ENCODE results near the gene ELP6. TPM values are rescaled to one million over a fixed set of nuclear protein-coding genes. Genes with fewer than 3 reads are reported as not detected.

Gene ELP6
- total and polyA plus RNA-seq, 9 of the 15 experiments (the other 6 are each of a cell fraction or from before 2014, with no cell fraction given), result 76.9 to 198 (median 83.3) TPM

- peak; percentile 93 for TF ChIP-seq SMAD4 (CRISPR knock-in tag; conservative IDR thresholded peaks at IDR 0.05)
- TF ChIP-seq ZNF175 (CRISPR knock-in tag; IDR thresholded peaks at IDR 0.05; ENCODE audit: low read depth), result no peak
- 0 out of 2 replicates have a peak, but pooled peaks have one; percentile 12 for TF ChIP-seq ZNF134 (CRISPR knock-in tag; conservative IDR thresholded peaks at IDR 0.05)
- TF ChIP-seq NR1H2 (CRISPR knock-in tag; IDR thresholded peaks at IDR 0.05), result 0 out of 2 replicates have a peak, but pooled peaks have one; percentile 22
- TF ChIP-seq STAT6 (CRISPR knock-in tag; IDR thresholded peaks at IDR 0.05), result peak; percentile 80; the same call in 1 of the 2 replicates
- peak; percentile 52 for TF ChIP-seq TAF1 (IDR thresholded peaks at IDR 0.05; ENCODE audit: control insufficient read depth, extremely low read depth, insufficient read depth, low read length, severe bottlenecking)
- peak; percentile 100 for TF ChIP-seq NR2C2 (CRISPR knock-in tag; IDR thresholded peaks at IDR 0.05)
- TF ChIP-seq NR2C2 (tag; IDR thresholded peaks at IDR 0.05), result peak; percentile 100
- TF ChIP-seq MXI1 (IDR thresholded peaks at IDR 0.05; ENCODE audit: low read depth, low read length), result no peak; the same call in 1 of the 2 replicates
- no peak for TF ChIP-seq RBM14 (IDR thresholded peaks at IDR 0.05; ENCODE audit: borderline replicate concordance, insufficient read depth, low read depth, low read length)
- TF ChIP-seq CREB1 (IDR thresholded peaks at IDR 0.05), result peak; percentile 52; the same call in 1 of the 2 replicates
- peak; percentile 57 for TF ChIP-seq CREB1 (CRISPR knock-in tag; IDR thresholded peaks at IDR 0.05)
- TF ChIP-seq CLOCK (CRISPR knock-in tag; IDR thresholded peaks at IDR 0.05; ENCODE audit: borderline replicate concordance), result 0 out of 2 replicates have a peak, but pooled peaks have one; percentile 58
- no peak for TF ChIP-seq IRF9 (tag; IDR thresholded peaks at IDR 0.05)
- peak; percentile 48; the same call in 1 of the 2 replicates for TF ChIP-seq ZEB2 (IDR thresholded peaks at IDR 0.05)
- TF ChIP-seq E2F8 (IDR thresholded peaks at IDR 0.05; ENCODE audit: low read depth, partially characterized antibody), result peak; percentile 41
- peak; percentile 100 for TF ChIP-seq CXXC5 (CRISPR knock-in tag; IDR thresholded peaks at IDR 0.05)
- peak; percentile 86; the same call in 1 of the 2 replicates for TF ChIP-seq KLF1 (tag; IDR thresholded peaks at IDR 0.05)
Measured at GRCh38 chr3:47475570-47476329, 37.8 kb downstream of the ELP6 start, which contains the start of gene SCAP (continued).
